Smooth muscle cell (in vitro differentiated cells): ENCODE results near the gene CAPN5. TPM values are rescaled to one million over a fixed set of nuclear protein-coding genes. Genes with fewer than 3 reads are reported as not detected.

Experiments used
- DNase-seq: peaks from one replicate; lab custom pipeline; 2025; ENCODE audit not compliant: unreplicated experiment; lab: John Stamatoyannopoulos, UW
- H2AFZ ChIP-seq: fragments of 200-600 bp; sonication (generic); 2 replicates; pipeline ENCODE4 v1.6.0; 2016; ENCODE audit warnings: antibody characterized with exemption, low read depth, mild to moderate bottlenecking
- H3F3A ChIP-seq: fragments of 200-600 bp; sonication (generic); 2 replicates; pipeline ENCODE4 v1.6.0; 2017; ENCODE audit warnings: antibody characterized with exemption, low read depth
- H3K27ac ChIP-seq: fragments of 200-600 bp; sonication (generic); 2 replicates; pipeline ENCODE4 v1.5.1; 2016; ENCODE audit warnings: low read depth, mild to moderate bottlenecking
- H3K27me3 ChIP-seq: fragments of 200-600 bp; sonication (generic); 2 replicates; pipeline ENCODE4 v1.6.1; 2016; ENCODE audit warnings: low read depth, mild to moderate bottlenecking
- H3K36me3 ChIP-seq: fragments of 200-600 bp; sonication (generic); 2 replicates; pipeline ENCODE4 v1.5.1; 2016; ENCODE audit warnings: low read depth
- H3K4me1 ChIP-seq: fragments of 200-600 bp; sonication (generic); 2 replicates; pipeline ENCODE4 v1.5.1; 2016; ENCODE audit warnings: low read depth
- H3K4me2 ChIP-seq: fragments of 200-600 bp; sonication (generic); 2 replicates; pipeline ENCODE4 v1.6.0; 2016; ENCODE audit warnings: mild to moderate bottlenecking
- H3K4me3 ChIP-seq: fragments of 200-600 bp; sonication (generic); 2 replicates; pipeline ENCODE4 v1.5.1; 2016; ENCODE audit warnings: mild to moderate bottlenecking
- H3K79me2 ChIP-seq: fragments of 200-600 bp; sonication (generic); 2 replicates; pipeline ENCODE4 v1.6.0; 2016; ENCODE audit warnings: low read depth, mild to moderate bottlenecking
- H3K9ac ChIP-seq: fragments of 200-600 bp; sonication (generic); 2 replicates; pipeline ENCODE4 v1.6.0; 2016; ENCODE audit warnings: low read depth
- H3K9me3 ChIP-seq: fragments of 200-600 bp; sonication (generic); replicated peaks from 2 replicates; pipeline ENCODE4 v1.5.1; 2016; ENCODE audit warnings: low read depth
- H4K20me1 ChIP-seq: fragments of 200-600 bp; sonication (generic); 2 replicates; pipeline ENCODE4 v1.6.0; 2016; ENCODE audit warnings: low read depth
- CTCF ChIP-seq: fragments of 200-600 bp; sonication (generic); IDR thresholded peaks from 2 replicates; pipeline ENCODE4 v1.5.1; 2017; ENCODE audit warnings: borderline replicate concordance, mild to moderate bottlenecking, antibody characterized with exemption; ENCODE audit not compliant: insufficient read depth, poor library complexity, severe bottlenecking
- WGBS: methylation state at CpG from one replicate; pipeline ENCODE4 v1.1.7; 2016; ENCODE audit warnings: low lambda C conversion rate; 5-methylcytosine and 5-hydroxymethylcytosine counted together
- polyA plus RNA-seq: library from polyadenylated mRNA; unstranded; fragments of >200 nt; fragmentation: Nextera tagmentation; extraction: Ambion mirVana; gene quantifications from 2 replicates; pipeline ENCODE4 v1.2.1, GENCODE V29; 2016
- total RNA-seq: library from RNA; depleted of rRNA; stranded (reverse); fragments of >200 nt; gene quantifications from 2 replicates; pipeline ENCODE4 v1.2.3, GENCODE V29; 2014

CAPN5 gene
- total and polyA plus RNA-seq, 2 experiments from 2014 or later = 15.5 to 23.1 TPM

GRCh38 chr11:77074205-77074604, 7.4 kb downstream of the CAPN5 start:
- Histone ChIP-seq H3K4me2 (peak overlapping the region; percentile 16), H4K20me1 (peaks cover 3% of the 10 kb centered on the region), H3K9me3 (peaks cover 3% of the 10 kb centered on the region), H3K27me3 (no peaks in the 10 kb centered on the region), H3F3A (no peaks in the 10 kb centered on the region), H3K36me3 (no peaks in the 10 kb centered on the region), H3K27ac (peak overlapping the region; percentile 90), H3K79me2 (peaks cover 16% of the 10 kb centered on the region), H2AFZ (no peak overlapping the region), H3K9ac (no peak overlapping the region), H3K4me3 (no peak overlapping the region), H3K4me1 (no peaks in the 10 kb centered on the region)
- DNase-seq = no peak
- no peak for TF ChIP-seq CTCF
- 97% methylated on average over 5 of the region's 5 CpGs for WGBS

- H3K4me1 ChIP-seq = no peaks in the 10 kb centered on the region
- H3K36me3 ChIP-seq = no peaks in the 10 kb centered on the region
- no peak overlapping the region for H2AFZ ChIP-seq
- TF ChIP-seq CTCF = no peak
- H3K9me3 ChIP-seq = peaks cover 3% of the 10 kb centered on the region
- WGBS = 80% methylated on average over 15 of the region's 15 CpGs
- no peaks in the 10 kb centered on the region for H4K20me1 ChIP-seq
- no peak for DNase-seq
- H3K9ac ChIP-seq = no peak overlapping the region
- no peaks in the 10 kb centered on the region for H3F3A ChIP-seq
- no peaks in the 10 kb centered on the region for H3K27me3 ChIP-seq
- no peak overlapping the region for H3K4me3 ChIP-seq
- H3K79me2 ChIP-seq = peaks cover 16% of the 10 kb centered on the region
- peak overlapping the region; percentile 90 for H3K27ac ChIP-seq
- no peak overlapping the region for H3K4me2 ChIP-seq
Observed at GRCh38 chr11:77074626-77075221, 8.0 kb downstream of the CAPN5 start.

- H3K79me2 ChIP-seq = peaks cover 21% of the 10 kb centered on the region
- H3K27ac ChIP-seq = no peak overlapping the region
- H3K4me1 ChIP-seq = no peaks in the 10 kb centered on the region
- no peaks in the 10 kb centered on the region for H3K36me3 ChIP-seq
- H2AFZ ChIP-seq = no peak overlapping the region
- H3K27me3 ChIP-seq = no peaks in the 10 kb centered on the region
- no peak overlapping the region for H3K9ac ChIP-seq
- no peak overlapping the region for H3K4me2 ChIP-seq
- no peak for TF ChIP-seq CTCF
- no peak for DNase-seq
- H4K20me1 ChIP-seq = no peaks in the 10 kb centered on the region
- H3K4me3 ChIP-seq = no peak overlapping the region
- no peaks in the 10 kb centered on the region for H3F3A ChIP-seq
- peaks cover 3% of the 10 kb centered on the region for H3K9me3 ChIP-seq
- WGBS = 92% methylated on average over 5 of the region's 5 CpGs
Observed at GRCh38 chr11:77075425-77075905, 8.7 kb downstream of the CAPN5 start.

GRCh38 chr11:77079666-77080065, 12.9 kb downstream of the CAPN5 start:
- peaks cover 8% of the 10 kb centered on the region for H4K20me1 ChIP-seq
- H3K79me2 ChIP-seq = peaks cover 28% of the 10 kb centered on the region
- no peak for TF ChIP-seq CTCF
- H2AFZ ChIP-seq = no peak overlapping the region
- H3K4me3 ChIP-seq = no peak overlapping the region
- no peak overlapping the region for H3K9ac ChIP-seq
- H3K4me2 ChIP-seq = no peak overlapping the region
- H3K27me3 ChIP-seq = no peaks in the 10 kb centered on the region
- H3K4me1 ChIP-seq = no peaks in the 10 kb centered on the region
- peaks cover 3% of the 10 kb centered on the region for H3K9me3 ChIP-seq
- DNase-seq = no peak
- no peak overlapping the region for H3K27ac ChIP-seq
- H3K36me3 ChIP-seq = no peaks in the 10 kb centered on the region
- H3F3A ChIP-seq = no peaks in the 10 kb centered on the region
- WGBS = 96% methylated on average over 2 of the region's 2 CpGs
